GM21381 (cell line): ENCODE measurements around the gene POFUT1.
"Not testable (repeated sequence)": the region's sequence is repeated elsewhere in the genome, so short reads cannot be mapped to it uniquely, and the experiment has no call there.

Experiments used
- ATAC-seq: cut with Tn5 transposase; IDR thresholded peaks from one replicate; pipeline ENCODE4 v1.9.1; 2021; ENCODE audit warnings: mild to moderate bottlenecking, moderate library complexity; ENCODE audit not compliant: unreplicated experiment

POFUT1 gene

GRCh38 chr20:32188376-32189122, 19.1 kb upstream of the POFUT1 start:
- no peak for ATAC-seq

GRCh38 chr20:32189123-32189410, 18.6 kb upstream of the POFUT1 start:
- no peak for ATAC-seq

- no peak for ATAC-seq
These were observed 17.7 kb upstream of the POFUT1 start for GRCh38 chr20:32189691-32190615.

- ATAC-seq, result no peak
These were observed 16.9 kb upstream of the POFUT1 start for GRCh38 chr20:32190616-32191415.

- no peak for ATAC-seq
These were observed 16.3 kb upstream of the POFUT1 start for GRCh38 chr20:32191422-32191821.

- no peak for ATAC-seq
These were observed 15.8 kb upstream of the POFUT1 start for GRCh38 chr20:32191873-32192272.

GRCh38 chr20:32192698-32193097, 15.0 kb upstream of the POFUT1 start:
- no peak for ATAC-seq

- not testable (repeated sequence) for ATAC-seq
These were observed 14.3 kb upstream of the POFUT1 start for GRCh38 chr20:32193336-32193735.

GRCh38 chr20:32193996-32194395, 13.7 kb upstream of the POFUT1 start:
- ATAC-seq, result no peak

- ATAC-seq, result no peak
These were observed 12.1 kb upstream of the POFUT1 start for GRCh38 chr20:32195581-32195980.

GRCh38 chr20:32196613-32197012, 11.1 kb upstream of the POFUT1 start:
- ATAC-seq, result not testable (repeated sequence)

- not testable (repeated sequence) for ATAC-seq
These were observed 10.5 kb upstream of the POFUT1 start for GRCh38 chr20:32197136-32197535.

- ATAC-seq, result no peak
These were observed 8.7 kb upstream of the POFUT1 start for GRCh38 chr20:32199006-32199405.

- no peak for ATAC-seq
These were observed 6.2 kb upstream of the POFUT1 start for GRCh38 chr20:32201296-32201976.

- ATAC-seq, result no peak
These were observed 5.7 kb upstream of the POFUT1 start for GRCh38 chr20:32201977-32202363.

GRCh38 chr20:32203356-32204204, 4.1 kb upstream of the POFUT1 start:
- ATAC-seq, result no peak

GRCh38 chr20:32204205-32205109, 3.2 kb upstream of the POFUT1 start:
- no peak for ATAC-seq

- no peak for ATAC-seq
These were observed 2.4 kb upstream of the POFUT1 start for GRCh38 chr20:32205110-32205842.
